K562 (cell line): ENCODE data around the gene ADAP2. TPM values are rescaled to one million over a fixed set of nuclear protein-coding genes. Genes with fewer than 3 reads are reported as not detected.

ENCODE experiments used
- ATAC-seq: fragments of 200-7000 bp; cut with Tn5 transposase; 3 replicates; pipeline ENCODE4 v1.9.1; 2020; ENCODE audit warnings: moderate library complexity
- BruUV-seq: library from RNA; stranded (reverse); fragments of 400-500 nt; replicated peaks from 2 replicates; lab custom pipeline; 2021; lab: Mats Ljungman, UMichigan
- CTCF ChIA-PET: fragments of 300-600 bp; formaldehyde crosslinking; extraction: SDS; loops from one replicate; lab custom pipeline; 2021; ENCODE audit warnings: low intra/inter-chr PET ratio; lab: Yijun Ruan, JAX
- POLR2A ChIA-PET: fragments of 300-600, 350-650 bp; sonication (Branson Sonifier 250); formaldehyde crosslinking; extraction: SDS; loops from one replicate; lab custom pipeline; 2021; ENCODE audit warnings: antibody characterized with exemption, inconsistent platforms; lab: Yijun Ruan, JAX
- DNase-seq, 4 experiments: peaks; one replicate each; pipeline versions ENCODE4 v3.0.0 to v3.0.0-alpha.2; 2011 to 2018; ENCODE audit warnings: low spot score in 3 of 4, mixed read lengths in 3 of 4; ENCODE audit errors: extremely low read depth in 1 of 4
- FAIRE-seq: peaks from 2 replicates; lab custom pipeline; 2011; peaks lifted over from hg19 to GRCh38; lab: Jason Lieb, UNC
- H2AFZ ChIP-seq: 2 replicates; pipeline ENCODE4 v1.6.0; 2011; ENCODE audit warnings: low read depth, low read length, control low read depth, inconsistent platforms
- H3K27ac ChIP-seq: fragments of 200-600 bp; 3 replicates; pipeline ENCODE4 v1.8.0; 2011; ENCODE audit warnings: low read depth, mild to moderate bottlenecking, control low read depth, inconsistent platforms, low read length, moderate library complexity, mixed read lengths; ENCODE audit errors: extremely low read depth
- H3K27me3 ChIP-seq, 2 experiments: fragments of 300-600 bp in 1 of 2; 2 replicates in 1 of 2; 3 replicates in 1 of 2; pipeline versions ENCODE4 v1.6.0 to v1.8.0; 2011; ENCODE audit warnings: inconsistent platforms in 2 of 2, low read length in 2 of 2, mild to moderate bottlenecking in 1 of 2, mixed read lengths in 1 of 2, moderate library complexity in 1 of 2; ENCODE audit not compliant: control insufficient read depth in 2 of 2, insufficient read depth in 2 of 2
- H3K36me3 ChIP-seq: fragments of 300-600 bp; 3 replicates; pipeline ENCODE4 v1.8.0; 2011; ENCODE audit warnings: mild to moderate bottlenecking, low read length, inconsistent platforms; ENCODE audit not compliant: control insufficient read depth, insufficient read depth
- H3K4me1 ChIP-seq, 2 experiments: fragments of 200-600 bp in 1 of 2; replicated peaks in 1 of 2; 2 replicates in 1 of 2; 3 replicates in 1 of 2; pipeline versions ENCODE4 v1.5.1 to v1.8.0; 2011; ENCODE audit warnings: inconsistent platforms in 2 of 2, low read length in 2 of 2, mild to moderate bottlenecking in 1 of 2, mixed read lengths in 1 of 2, moderate library complexity in 1 of 2; ENCODE audit not compliant: control insufficient read depth in 2 of 2, insufficient read depth in 2 of 2
- H3K4me2 ChIP-seq: 2 replicates; pipeline ENCODE4 v1.6.1; 2011; ENCODE audit warnings: low read length, control low read depth, inconsistent platforms, mixed read lengths; ENCODE audit not compliant: insufficient read depth
- H3K4me3 ChIP-seq: fragments of 200-600 bp; sonication (generic), shearing (Covaris generic); 2 replicates; pipeline ENCODE4 v1.5.1; 2016; ENCODE audit warnings: control low read depth, inconsistent platforms
- H3K79me2 ChIP-seq: fragments of 200-600 bp; 3 replicates; pipeline ENCODE4 v1.8.0; 2011; ENCODE audit warnings: low read length, inconsistent platforms; ENCODE audit not compliant: control insufficient read depth, insufficient read depth
- H3K9ac ChIP-seq, 2 experiments: 2 replicates each; pipeline versions ENCODE4 v1.6.0 to v1.6.1; 2011; ENCODE audit warnings: low read depth in 2 of 2, low read length in 2 of 2, control low read depth in 1 of 2, inconsistent platforms in 1 of 2, mild to moderate bottlenecking in 1 of 2, mixed read lengths in 1 of 2; ENCODE audit not compliant: insufficient read depth in 1 of 2
- H3K9me1 ChIP-seq: one replicate; pipeline ENCODE4 v1.6.0; 2011; ENCODE audit warnings: inconsistent platforms, mild to moderate bottlenecking, low read length, moderate library complexity; ENCODE audit not compliant: control insufficient read depth, insufficient read depth
- H3K9me3 ChIP-seq: replicated peaks from 2 replicates; pipeline ENCODE4 v1.5.1; 2011; ENCODE audit warnings: low read depth, low read length, inconsistent platforms; ENCODE audit not compliant: control insufficient read depth, insufficient read depth
- H4K20me1 ChIP-seq: replicated peaks from 2 replicates; pipeline ENCODE4 v1.6.1; 2011; ENCODE audit warnings: low read length, inconsistent platforms, mixed read lengths; ENCODE audit not compliant: control insufficient read depth, insufficient read depth
- EGR1 ChIP-seq: fragments of 450-650 bp; conservative IDR thresholded peaks from 2 replicates; pipeline ENCODE4 v1.6.1; 2017; ENCODE audit warnings: mild to moderate bottlenecking
- HDAC1 ChIP-seq, 2 experiments: fragments of 450-650 bp; IDR thresholded peaks; 2 replicates each; pipeline ENCODE4 v1.6.1; 2016 to 2017; ENCODE audit warnings: inconsistent platforms in 1 of 2, mild to moderate bottlenecking in 1 of 2, moderate library complexity in 1 of 2
- HNRNPH1 ChIP-seq: fragments of 200-400 bp; formaldehyde crosslinking; optimal IDR thresholded peaks from 2 replicates; pipeline ENCODE3; 2017; ENCODE audit warnings: low read depth, mild to moderate bottlenecking, low read length, moderate library complexity
- SREBF2 ChIP-seq: sonication (generic); formaldehyde crosslinking; IDR thresholded peaks from 2 replicates; pipeline ENCODE4 v1.4.0; 2020; ENCODE audit warnings: mild to moderate bottlenecking, missing genetic modification reagents
- TCFL5 ChIP-seq: fragments of 250-450 bp; sonication (Bioruptor Pico); conservative IDR thresholded peaks from 2 replicates; pipeline ENCODE4 v1.6.1; 2021; ENCODE audit warnings: mild to moderate bottlenecking, moderate library complexity, matching md5 sums
- ZNF277 ChIP-seq: fragments of 250-450 bp; sonication (Bioruptor Pico); IDR thresholded peaks from 2 replicates; pipeline ENCODE4 v1.8.0; 2022; ENCODE audit warnings: inconsistent platforms, mild to moderate bottlenecking, moderate library complexity, borderline replicate concordance
- ZNF316 ChIP-seq: fragments of 450-650 bp; IDR thresholded peaks from 2 replicates; pipeline ENCODE4 v1.6.1; 2016
- WGBS: fragments of 100-300 bp; shearing (Covaris generic); methylation state at CpG from one replicate; pipeline ENCODE4 v1.1.6; 2016; ENCODE audit warnings: low coverage, mixed read lengths; ENCODE audit not compliant: insufficient coverage; ENCODE audit errors: missing lambda C conversion rate; 5-methylcytosine and 5-hydroxymethylcytosine counted together
- in situ Hi-C: fragments of 300-500 bp; cut with MboI; formaldehyde crosslinking; loops from 4 replicates; pipeline ENCODE4 v1.15.0; 2018; ENCODE audit warnings: inconsistent platforms, mixed read lengths
- intact Hi-C: fragments of 100-400 bp; cut with micrococcal nuclease; formaldehyde crosslinking; loops from 2 replicates; pipeline ENCODE4 v1.14.2; 2022
- polyA plus RNA-seq, 8 experiments: library from polyadenylated mRNA; depleted of rRNA in 4 of 8; stranded (reverse) in 5 of 8; unstranded in 3 of 8; fragments of >200 nt; fragmentation: Nextera tagmentation in 2 of 8; fragmentation: Illumina TruSeq in 1 of 8; extraction: Ambion mirVana in 2 of 8; extraction: Trizol in 1 of 8; gene quantifications; 2 replicates each; pipeline versions ENCODE4 v1.2.1 to v1.2.3, GENCODE V29; 2011 to 2014; ENCODE audit warnings: inconsistent platforms in 1 of 8, missing spikeins in 1 of 8
- total RNA-seq, 7 experiments: library from RNA; depleted of rRNA in 6 of 7; stranded (reverse); fragments of >200 nt in 6 of 7; fragmentation: Illumina TruSeq in 2 of 7; extraction: Trizol in 2 of 7; gene quantifications; 2 replicates each; pipeline versions ENCODE4 v1.2.1 to v1.2.3, GENCODE V29; 2011 to 2021; ENCODE audit warnings: low replicate concordance in 1 of 7
- TF ChIP-seq, protein P1 (sequence below): fragments of 450-650 bp; IDR thresholded peaks from 2 replicates; pipeline ENCODE4 v1.6.1; 2016; ENCODE audit warnings: low read depth

The ADAP2 gene
- total and polyA plus RNA-seq, 9 of the 15 experiments (the other 6 are each of a cell fraction or from before 2014, with no cell fraction given) = 0.06 to 0.73 (median 0.23) TPM; not detected in 5

GRCh38 chr17:30905742-30906100 is 16.0 kb upstream of the ADAP2 start:
- 2% methylated on average over 11 of the region's 11 CpGs for WGBS
- POLR2A ChIA-PET = interaction anchor here (0.7 to 3.0 kb wide), 2 partner anchors 11 to 93 kb away, joined by 3 to 16 read pairs; no protein-coding TSS in a partner anchor
- Histone ChIP-seq H3K9me3 (no peaks in the 10 kb centered on the region), H3K9ac (peak overlapping the region; percentile 88 to 96), H3K36me3 (peaks cover 24% of the 10 kb centered on the region; the same call in 2 of the 3 replicates), H3K4me2 (peak overlapping the region; percentile 90), H3K4me1 (peaks cover 3 to 4% of the 10 kb centered on the region in 2 experiments; a peak in 3 of 5 replicates), H4K20me1 (no peaks in the 10 kb centered on the region), H2AFZ (peak overlapping the region; percentile 94), H3K79me2 (peaks cover 36% of the 10 kb centered on the region), H3K27ac (peak overlapping the region; percentile 80), H3K4me3 (peak overlapping the region; percentile 66), H3K9me1 (no peaks in the 10 kb centered on the region), H3K27me3 (no peaks in the 10 kb centered on the region)
- CTCF ChIA-PET = no interaction called here
- TSS peak; percentile 76 for BruUV-seq
- DNase-seq (peak in 3 of 4 experiments; percentile 35 to 50 (median 38)), FAIRE-seq (no peak), ATAC-seq (peak; percentile 65)
- TF ChIP-seq SREBF2 (CRISPR knock-in tag) (0 out of 2 replicates have a peak, but pooled peaks have one; percentile 11), HDAC1 (IDR thresholded peaks at IDR 0.05) (no peak; a peak in 1 of 4 replicates), EGR1 (peak; percentile 14), ZNF277 (CRISPR knock-in tag) (no peak), ZNF316 (peak; percentile 45), TCFL5 (CRISPR knock-in tag) (no peak), HNRNPH1 (no peak)
- TF ChIP-seq, protein P1, sequence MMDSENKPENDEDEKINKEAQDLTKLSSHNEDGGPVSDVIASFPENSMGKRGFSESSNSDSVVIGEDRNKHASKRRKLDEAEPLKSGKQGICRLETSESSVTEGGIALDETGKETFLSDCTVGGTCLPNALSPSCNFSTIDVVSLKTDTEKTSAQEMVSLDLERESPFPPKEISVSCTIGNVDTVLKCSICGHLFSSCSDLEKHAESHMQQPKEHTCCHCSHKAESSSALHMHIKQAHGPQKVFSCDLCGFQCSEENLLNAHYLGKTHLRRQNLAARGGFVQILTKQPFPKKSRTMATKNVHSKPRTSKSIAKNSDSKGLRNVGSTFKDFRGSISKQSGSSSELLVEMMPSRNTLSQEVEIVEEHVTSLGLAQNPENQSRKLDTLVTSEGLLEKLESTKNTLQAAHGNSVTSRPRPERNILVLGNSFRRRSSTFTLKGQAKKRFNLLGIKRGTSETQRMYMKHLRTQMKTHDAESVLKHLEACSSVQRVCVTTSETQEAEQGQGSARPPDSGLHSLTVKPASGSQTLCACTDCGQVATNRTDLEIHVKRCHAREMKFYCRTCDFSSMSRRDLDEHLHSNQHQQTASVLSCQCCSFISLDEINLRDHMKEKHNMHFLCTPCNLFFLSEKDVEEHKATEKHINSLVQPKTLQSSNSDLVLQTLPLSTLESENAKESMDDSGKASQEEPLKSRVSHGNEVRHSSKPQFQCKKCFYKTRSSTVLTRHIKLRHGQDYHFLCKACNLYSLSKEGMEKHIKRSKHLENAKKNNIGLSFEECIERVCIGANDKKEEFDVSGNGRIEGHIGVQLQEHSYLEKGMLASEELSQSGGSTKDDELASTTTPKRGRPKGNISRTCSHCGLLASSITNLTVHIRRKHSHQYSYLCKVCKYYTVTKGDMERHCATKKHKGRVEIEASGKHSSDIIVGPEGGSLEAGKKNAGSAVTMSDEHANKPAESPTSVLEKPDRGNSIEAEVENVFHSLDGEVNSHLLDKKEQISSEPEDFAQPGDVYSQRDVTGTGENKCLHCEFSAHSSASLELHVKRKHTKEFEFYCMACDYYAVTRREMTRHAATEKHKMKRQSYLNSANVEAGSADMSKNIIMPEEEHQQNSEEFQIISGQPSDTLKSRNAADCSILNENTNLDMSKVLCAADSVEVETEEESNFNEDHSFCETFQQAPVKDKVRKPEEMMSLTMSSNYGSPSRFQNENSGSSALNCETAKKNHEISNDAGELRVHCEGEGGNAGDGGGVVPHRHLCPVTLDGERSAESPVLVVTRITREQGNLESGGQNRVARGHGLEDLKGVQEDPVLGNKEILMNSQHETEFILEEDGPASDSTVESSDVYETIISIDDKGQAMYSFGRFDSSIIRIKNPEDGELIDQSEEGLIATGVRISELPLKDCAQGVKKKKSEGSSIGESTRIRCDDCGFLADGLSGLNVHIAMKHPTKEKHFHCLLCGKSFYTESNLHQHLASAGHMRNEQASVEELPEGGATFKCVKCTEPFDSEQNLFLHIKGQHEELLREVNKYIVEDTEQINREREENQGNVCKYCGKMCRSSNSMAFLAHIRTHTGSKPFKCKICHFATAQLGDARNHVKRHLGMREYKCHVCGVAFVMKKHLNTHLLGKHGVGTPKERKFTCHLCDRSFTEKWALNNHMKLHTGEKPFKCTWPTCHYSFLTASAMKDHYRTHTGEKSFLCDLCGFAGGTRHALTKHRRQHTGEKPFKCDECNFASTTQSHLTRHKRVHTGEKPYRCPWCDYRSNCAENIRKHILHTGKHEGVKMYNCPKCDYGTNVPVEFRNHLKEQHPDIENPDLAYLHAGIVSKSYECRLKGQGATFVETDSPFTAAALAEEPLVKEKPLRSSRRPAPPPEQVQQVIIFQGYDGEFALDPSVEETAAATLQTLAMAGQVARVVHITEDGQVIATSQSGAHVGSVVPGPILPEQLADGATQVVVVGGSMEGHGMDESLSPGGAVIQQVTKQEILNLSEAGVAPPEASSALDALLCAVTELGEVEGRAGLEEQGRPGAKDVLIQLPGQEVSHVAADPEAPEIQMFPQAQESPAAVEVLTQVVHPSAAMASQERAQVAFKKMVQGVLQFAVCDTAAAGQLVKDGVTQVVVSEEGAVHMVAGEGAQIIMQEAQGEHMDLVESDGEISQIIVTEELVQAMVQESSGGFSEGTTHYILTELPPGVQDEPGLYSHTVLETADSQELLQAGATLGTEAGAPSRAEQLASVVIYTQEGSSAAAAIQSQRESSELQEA = no peak
- intact Hi-C loops = no loop called here
- in situ Hi-C loops = no loop called here
